ENCODE data around the gene CCDC87.

The CCDC87 gene

DNA sequence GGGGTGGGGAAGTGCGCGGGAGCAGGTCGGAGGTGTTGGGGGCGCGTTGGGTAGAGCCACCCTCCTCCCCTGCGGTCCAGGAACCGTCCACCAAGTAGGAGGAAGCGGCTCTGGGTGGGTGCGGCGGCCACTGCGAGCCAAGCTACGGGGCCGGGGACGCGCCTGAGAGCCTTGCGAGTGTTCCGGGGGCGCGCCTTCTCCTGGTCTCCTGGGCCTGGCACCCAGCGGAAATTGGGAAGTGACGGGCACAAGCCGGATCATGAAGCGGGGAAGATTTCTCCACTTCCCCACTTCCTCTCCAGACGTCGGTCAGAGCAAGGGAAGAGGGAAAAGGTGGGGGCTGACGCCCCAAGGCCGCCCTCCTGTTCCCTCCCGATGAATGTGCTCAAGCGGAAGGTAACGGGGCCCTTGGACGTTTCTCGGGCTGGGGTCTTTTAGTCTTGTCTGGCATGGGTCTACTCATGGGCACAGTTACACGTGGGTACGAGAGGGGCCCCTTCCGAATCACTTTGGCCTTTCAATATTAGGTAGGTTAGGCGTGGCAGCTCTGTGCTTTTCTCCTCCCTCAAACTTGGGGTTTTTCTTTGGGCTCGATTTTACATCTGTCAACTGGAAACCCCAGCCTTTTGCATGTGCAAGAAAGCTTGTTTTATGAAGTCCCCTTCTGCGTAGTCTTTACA, 24.4 kb upstream of the CCDC87 start:
- Histone ChIP-seq H3K9me3 (ENCODE audit: severe bottlenecking) (no peaks in the 10 kb centered on the region), H3K4me3 (ENCODE audit: severe bottlenecking) (peak overlapping the region; percentile 55), H3K36me3 (ENCODE audit: low read depth) (peaks cover 47% of the 10 kb centered on the region), H3K27me3 (ENCODE audit: insufficient read depth, poor library complexity, severe bottlenecking) (no peaks in the 10 kb centered on the region), H3K27ac (ENCODE audit: poor library complexity, severe bottlenecking) (peak overlapping the region; percentile 58), H3K4me1 (ENCODE audit: insufficient read depth, poor library complexity, severe bottlenecking) (peaks cover 12% of the 10 kb centered on the region)
- ATAC-seq (ENCODE audit: low read depth) = peak; percentile 10; the same call in 2 of the 3 replicates
- TF ChIP-seq, protein P1, sequence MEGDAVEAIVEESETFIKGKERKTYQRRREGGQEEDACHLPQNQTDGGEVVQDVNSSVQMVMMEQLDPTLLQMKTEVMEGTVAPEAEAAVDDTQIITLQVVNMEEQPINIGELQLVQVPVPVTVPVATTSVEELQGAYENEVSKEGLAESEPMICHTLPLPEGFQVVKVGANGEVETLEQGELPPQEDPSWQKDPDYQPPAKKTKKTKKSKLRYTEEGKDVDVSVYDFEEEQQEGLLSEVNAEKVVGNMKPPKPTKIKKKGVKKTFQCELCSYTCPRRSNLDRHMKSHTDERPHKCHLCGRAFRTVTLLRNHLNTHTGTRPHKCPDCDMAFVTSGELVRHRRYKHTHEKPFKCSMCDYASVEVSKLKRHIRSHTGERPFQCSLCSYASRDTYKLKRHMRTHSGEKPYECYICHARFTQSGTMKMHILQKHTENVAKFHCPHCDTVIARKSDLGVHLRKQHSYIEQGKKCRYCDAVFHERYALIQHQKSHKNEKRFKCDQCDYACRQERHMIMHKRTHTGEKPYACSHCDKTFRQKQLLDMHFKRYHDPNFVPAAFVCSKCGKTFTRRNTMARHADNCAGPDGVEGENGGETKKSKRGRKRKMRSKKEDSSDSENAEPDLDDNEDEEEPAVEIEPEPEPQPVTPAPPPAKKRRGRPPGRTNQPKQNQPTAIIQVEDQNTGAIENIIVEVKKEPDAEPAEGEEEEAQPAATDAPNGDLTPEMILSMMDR (IDR thresholded peaks at IDR 0.05; ENCODE audit: poor library complexity, severe bottlenecking) = no peak
- no peak for DNase-seq (ENCODE audit: low spot score)

DNA sequence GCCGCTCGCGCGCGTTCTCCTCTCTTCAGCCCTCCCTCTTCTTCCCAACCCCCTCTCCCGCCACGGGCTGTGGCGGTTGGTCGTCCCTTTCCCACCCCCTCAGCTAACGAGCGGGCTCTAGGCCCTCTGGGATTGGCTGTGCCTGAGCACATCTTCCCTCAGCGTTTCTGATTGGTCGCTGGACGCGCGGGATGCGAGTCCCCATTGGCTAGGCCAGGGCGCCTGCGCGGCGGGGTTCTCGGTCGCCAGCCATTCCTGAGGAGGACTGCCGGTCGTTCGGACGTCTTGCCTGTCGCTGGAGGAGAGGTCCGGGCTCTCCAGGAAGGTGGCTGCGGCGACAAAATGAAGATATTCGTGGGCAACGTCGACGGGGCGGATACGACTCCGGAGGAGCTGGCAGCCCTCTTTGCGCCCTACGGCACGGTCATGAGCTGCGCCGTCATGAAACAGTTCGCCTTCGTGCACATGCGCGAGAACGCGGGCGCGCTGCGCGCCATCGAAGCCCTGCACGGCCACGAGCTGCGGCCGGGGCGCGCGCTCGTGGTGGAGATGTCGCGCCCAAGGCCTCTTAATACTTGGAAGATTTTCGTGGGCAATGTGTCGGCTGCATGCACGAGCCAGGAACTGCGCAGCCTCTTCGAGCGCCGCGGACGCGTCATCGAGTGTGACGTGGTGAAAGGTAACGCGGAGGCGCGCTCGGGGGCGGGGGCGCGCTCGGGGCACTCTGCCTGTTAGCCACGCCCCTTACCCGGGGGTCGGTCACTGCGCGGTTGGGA, 23.7 kb upstream of the CCDC87 start, which contains the start of gene RBM14:
Gene RBM14, plus strand, starts transcription at position 252 of the 776 bp plus-strand sequence. Its CDS starts 91 bp downstream, at position 343.
- ATAC-seq (ENCODE audit: low read depth) = peak; percentile 96
- Histone ChIP-seq H3K27me3 (ENCODE audit: insufficient read depth, poor library complexity, severe bottlenecking) (no peaks in the 10 kb centered on the region), H3K9me3 (ENCODE audit: severe bottlenecking) (no peaks in the 10 kb centered on the region), H3K27ac (ENCODE audit: poor library complexity, severe bottlenecking) (peak within 1 kb of the TSS; percentile 58), H3K36me3 (ENCODE audit: low read depth) (peaks cover 42% of the 10 kb centered on the region), H3K4me3 (ENCODE audit: severe bottlenecking) (peak within 1 kb of the TSS; percentile 55), H3K4me1 (ENCODE audit: insufficient read depth, poor library complexity, severe bottlenecking) (peaks cover 12% of the 10 kb centered on the region)
- DNase-seq (ENCODE audit: low spot score) = peak; percentile 100
- TF ChIP-seq, protein P1 (IDR thresholded peaks at IDR 0.05; ENCODE audit: poor library complexity, severe bottlenecking) = no peak

DNA sequence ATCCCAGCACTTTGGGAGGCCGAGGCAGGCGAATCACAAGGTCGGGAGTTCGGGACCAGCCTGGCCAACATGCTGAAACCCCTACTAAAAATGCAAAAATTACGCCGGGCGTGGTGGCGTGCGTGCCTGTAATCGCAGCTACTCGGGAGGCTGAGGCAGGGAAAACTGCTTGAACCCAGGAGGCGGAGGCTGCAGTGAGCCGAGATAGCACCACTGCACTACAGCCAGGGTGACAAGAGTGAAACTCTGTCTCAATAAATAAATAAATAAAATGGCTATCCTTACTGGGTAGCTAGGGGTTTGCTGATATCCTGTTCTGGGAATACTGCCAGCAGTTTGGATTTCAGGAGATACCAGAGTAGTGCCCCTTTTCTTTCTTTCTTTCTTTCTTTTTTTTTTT, 21.2 kb upstream of the CCDC87 start:
- ATAC-seq (ENCODE audit: low read depth) (no peak), DNase-seq (ENCODE audit: low spot score) (no peak)
- Histone ChIP-seq H3K9me3 (ENCODE audit: severe bottlenecking) (no peaks in the 10 kb centered on the region), H3K36me3 (ENCODE audit: low read depth) (peaks cover 19% of the 10 kb centered on the region), H3K4me3 (ENCODE audit: severe bottlenecking) (no peak overlapping the region), H3K4me1 (ENCODE audit: insufficient read depth, poor library complexity, severe bottlenecking) (peaks cover 5% of the 10 kb centered on the region), H3K27ac (ENCODE audit: poor library complexity, severe bottlenecking) (no peak overlapping the region), H3K27me3 (ENCODE audit: insufficient read depth, poor library complexity, severe bottlenecking) (no peaks in the 10 kb centered on the region)
- TF ChIP-seq, protein P1 (IDR thresholded peaks at IDR 0.05; ENCODE audit: poor library complexity, severe bottlenecking) = no peak

DNA sequence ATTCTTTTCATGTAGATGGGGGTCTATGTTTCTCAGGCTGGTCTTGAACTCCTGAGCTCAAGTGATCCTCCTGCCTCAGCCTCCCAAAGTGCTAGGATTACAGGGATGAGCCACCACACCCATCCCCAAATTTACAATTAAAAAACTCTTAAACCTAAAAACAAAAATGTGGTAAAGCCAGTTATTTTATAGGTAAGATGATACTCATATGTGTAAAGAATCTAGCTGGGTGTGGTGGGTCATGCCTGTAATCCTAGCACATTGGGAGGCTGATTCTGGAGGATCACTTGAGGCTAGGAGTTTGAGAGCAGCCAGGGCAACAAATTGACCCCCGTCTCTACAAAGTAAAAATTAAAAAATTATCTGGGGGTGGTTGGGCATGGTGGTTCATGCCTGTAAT, 19.6 kb upstream of the CCDC87 start:
- H3K4me3 ChIP-seq (ENCODE audit: severe bottlenecking) = no peak overlapping the region
- peaks cover 3% of the 10 kb centered on the region for H3K4me1 ChIP-seq (ENCODE audit: insufficient read depth, poor library complexity, severe bottlenecking)
- H3K27ac ChIP-seq (ENCODE audit: poor library complexity, severe bottlenecking) = no peak overlapping the region
- no peaks in the 10 kb centered on the region for H3K27me3 ChIP-seq (ENCODE audit: insufficient read depth, poor library complexity, severe bottlenecking)
- H3K36me3 ChIP-seq (ENCODE audit: low read depth) = peaks cover 3% of the 10 kb centered on the region
- H3K9me3 ChIP-seq (ENCODE audit: severe bottlenecking) = no peaks in the 10 kb centered on the region
- DNase-seq (ENCODE audit: low spot score) (no peak), ATAC-seq (ENCODE audit: low read depth) (no peak)
- TF ChIP-seq, protein P1 (IDR thresholded peaks at IDR 0.05; ENCODE audit: poor library complexity, severe bottlenecking) = no peak

All from RWPE2 (cell line).